NCI-H2171 (cell line): ENCODE measurements around the gene CCDC149.

Experiments
- DNase-seq: peaks from one replicate; lab custom pipeline; 2025; lab: John Stamatoyannopoulos, UW

The CCDC149 gene

GRCh38 chr4:24840826-24841543, 71.9 kb downstream of the CCDC149 start:
- no peak for DNase-seq

GRCh38 chr4:24840362-24840761, 72.5 kb downstream of the CCDC149 start:
- no peak for DNase-seq

- DNase-seq, result no peak
Measured at GRCh38 chr4:24837781-24838180, 75.1 kb downstream of the CCDC149 start.

- DNase-seq, result no peak
Measured at GRCh38 chr4:24837336-24837735, 75.5 kb downstream of the CCDC149 start.

- no peak for DNase-seq
Measured at GRCh38 chr4:24836661-24837242, 76.1 kb downstream of the CCDC149 start.

GRCh38 chr4:24835696-24836095, 77.1 kb downstream of the CCDC149 start:
- no peak for DNase-seq

GRCh38 chr4:24831637-24832036, 81.2 kb downstream of the CCDC149 start:
- no peak for DNase-seq

GRCh38 chr4:24824720-24825119, 88.1 kb downstream of the CCDC149 start:
- DNase-seq, result no peak

GRCh38 chr4:24820541-24820940, 92.3 kb downstream of the CCDC149 start:
- DNase-seq, result no peak

GRCh38 chr4:24816797-24817196, 96.0 kb downstream of the CCDC149 start:
- DNase-seq, result no peak

- DNase-seq, result no peak
Measured at GRCh38 chr4:24813732-24814131, 99.1 kb downstream of the CCDC149 start.

GRCh38 chr4:24810871-24811631, 101.8 kb downstream of the CCDC149 start:
- no peak for DNase-seq

- DNase-seq, result no peak
Measured at GRCh38 chr4:24809815-24810405, 102.9 kb downstream of the CCDC149 start.

- DNase-seq, result no peak
Measured at GRCh38 chr4:24809376-24809775, 103.5 kb downstream of the CCDC149 start.

GRCh38 chr4:24808955-24809354, 103.9 kb downstream of the CCDC149 start:
- no peak for DNase-seq

GRCh38 chr4:24808261-24808660, 104.6 kb downstream of the CCDC149 start:
- no peak for DNase-seq

- DNase-seq, result no peak
Measured at GRCh38 chr4:24807611-24808010, 105.2 kb downstream of the CCDC149 start.

- DNase-seq, result no peak
Measured at GRCh38 chr4:24806206-24806990, 106.4 kb downstream of the CCDC149 start.

GRCh38 chr4:24805566-24805965, 107.3 kb downstream of the CCDC149 start:
- DNase-seq, result no peak

GRCh38 chr4:24805067-24805466, 107.8 kb downstream of the CCDC149 start:
- no peak for DNase-seq

- no peak for DNase-seq
Measured at GRCh38 chr4:24802648-24803047, 110.2 kb downstream of the CCDC149 start.
